ENCODE results near the gene CDH2. TPM values are rescaled to one million over a fixed set of nuclear protein-coding genes. Genes with fewer than 3 reads are reported as not detected.

Gene CDH2
- total RNA-seq, 1 experiment from 2014 or later = 6.4 TPM

DNA sequence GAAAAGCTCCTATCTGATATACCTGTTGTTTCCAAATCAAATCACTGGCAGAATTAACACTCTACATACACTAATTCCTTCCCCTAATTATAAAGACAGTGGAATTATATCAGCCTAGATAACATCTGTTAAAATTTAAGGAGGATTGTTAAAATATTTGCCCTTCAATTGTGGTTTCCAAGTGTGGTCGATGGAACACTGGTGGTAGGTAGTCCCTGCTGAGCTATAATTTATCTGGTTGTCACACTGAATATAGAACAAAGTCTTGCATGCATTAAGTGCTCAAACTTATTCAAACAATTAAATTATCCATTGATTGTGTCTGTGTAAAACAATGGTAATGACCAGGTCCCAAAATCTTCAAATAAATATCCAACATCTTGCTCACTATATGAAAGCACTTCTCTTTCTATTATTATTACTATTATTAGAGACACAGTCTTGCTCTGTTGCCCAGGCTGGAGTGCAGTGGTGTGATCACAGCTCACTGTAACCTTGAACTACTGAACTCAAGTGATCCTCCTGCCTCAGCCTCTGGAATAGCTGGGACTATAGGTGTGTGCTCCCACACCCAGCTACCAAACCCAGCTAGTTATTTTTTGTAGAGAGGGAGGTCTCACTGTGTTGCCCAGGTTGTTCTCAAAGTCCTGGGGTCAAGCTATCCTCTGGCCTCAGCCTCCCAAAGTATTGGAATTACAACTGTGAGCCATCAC, 12.0 kb downstream of the CDH2 start:
- H3K79me2 ChIP-seq (ENCODE audit: low read depth) = no peaks in the 10 kb centered on the region
- CTCF ChIA-PET = no interaction called here
- BruUV-seq (replicated peaks) = no TSS peak
- H3K4me2 ChIP-seq = no peak overlapping the region
- H3F3A ChIP-seq (ENCODE audit: insufficient read depth, low read depth) = no peaks in the 10 kb centered on the region
- no peak overlapping the region for H2AFZ ChIP-seq
- H3K4me1 ChIP-seq (replicated peaks; ENCODE audit: insufficient read depth) = no peaks in the 10 kb centered on the region
- H3K27ac ChIP-seq = no peak overlapping the region
- H4K20me1 ChIP-seq (ENCODE audit: insufficient read depth) = no peaks in the 10 kb centered on the region
- H3K9me3 ChIP-seq (ENCODE audit: insufficient read depth, low read depth) = no peaks in the 10 kb centered on the region
- H3K27me3 ChIP-seq (ENCODE audit: insufficient read depth, low read depth) = no peaks in the 10 kb centered on the region
- intact Hi-C loops (cut with micrococcal nuclease; ENCODE audit: unreplicated experiment) = no loop called here
- no peaks in the 10 kb centered on the region for H3K9me2 ChIP-seq (ENCODE audit: insufficient read depth)
- TF ChIP-seq EZH2 (IDR thresholded peaks at IDR 0.05; ENCODE audit: low read depth) = no peak
- TF ChIP-seq, protein P1, sequence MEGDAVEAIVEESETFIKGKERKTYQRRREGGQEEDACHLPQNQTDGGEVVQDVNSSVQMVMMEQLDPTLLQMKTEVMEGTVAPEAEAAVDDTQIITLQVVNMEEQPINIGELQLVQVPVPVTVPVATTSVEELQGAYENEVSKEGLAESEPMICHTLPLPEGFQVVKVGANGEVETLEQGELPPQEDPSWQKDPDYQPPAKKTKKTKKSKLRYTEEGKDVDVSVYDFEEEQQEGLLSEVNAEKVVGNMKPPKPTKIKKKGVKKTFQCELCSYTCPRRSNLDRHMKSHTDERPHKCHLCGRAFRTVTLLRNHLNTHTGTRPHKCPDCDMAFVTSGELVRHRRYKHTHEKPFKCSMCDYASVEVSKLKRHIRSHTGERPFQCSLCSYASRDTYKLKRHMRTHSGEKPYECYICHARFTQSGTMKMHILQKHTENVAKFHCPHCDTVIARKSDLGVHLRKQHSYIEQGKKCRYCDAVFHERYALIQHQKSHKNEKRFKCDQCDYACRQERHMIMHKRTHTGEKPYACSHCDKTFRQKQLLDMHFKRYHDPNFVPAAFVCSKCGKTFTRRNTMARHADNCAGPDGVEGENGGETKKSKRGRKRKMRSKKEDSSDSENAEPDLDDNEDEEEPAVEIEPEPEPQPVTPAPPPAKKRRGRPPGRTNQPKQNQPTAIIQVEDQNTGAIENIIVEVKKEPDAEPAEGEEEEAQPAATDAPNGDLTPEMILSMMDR (conservative IDR thresholded peaks at IDR 0.05) = no peak
- H3K36me3 ChIP-seq (ENCODE audit: low read depth) = no peaks in the 10 kb centered on the region
- no peak for DNase-seq
- POLR2A ChIA-PET (ENCODE audit: unreplicated experiment) = no interaction called here
- H3K4me3 ChIP-seq = no peak overlapping the region

DNA sequence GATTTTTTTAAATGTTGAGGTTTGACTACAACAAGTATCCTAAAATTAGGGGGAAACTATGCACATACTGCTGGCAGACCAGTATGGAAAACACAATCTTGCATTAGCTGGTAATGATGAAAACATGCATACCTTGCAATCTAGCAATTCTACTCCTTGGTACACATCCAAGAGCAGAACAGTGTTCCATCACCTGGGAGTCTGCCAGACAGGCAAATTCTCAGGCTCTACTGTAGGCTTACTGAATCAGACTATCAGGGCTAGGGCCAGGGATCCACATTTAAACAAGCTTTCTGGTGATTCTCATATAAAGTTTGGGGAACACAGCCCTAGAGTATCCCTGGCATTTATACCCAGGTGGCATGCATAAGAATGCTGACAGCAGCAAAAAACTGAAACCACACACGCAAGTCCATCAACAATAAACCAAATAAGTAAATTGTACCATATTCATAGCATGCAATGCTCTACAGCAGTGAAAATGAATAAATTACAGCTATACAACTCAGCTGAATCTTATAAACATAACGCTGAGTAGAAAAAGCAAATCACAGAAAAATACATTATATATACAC, 13.6 kb downstream of the CDH2 start:
- Histone ChIP-seq H3K9me3 (ENCODE audit: insufficient read depth, low read depth) (no peaks in the 10 kb centered on the region), H3K27ac (no peak overlapping the region), H3K36me3 (ENCODE audit: low read depth) (no peaks in the 10 kb centered on the region), H3K4me2 (no peak overlapping the region), H4K20me1 (ENCODE audit: insufficient read depth) (no peaks in the 10 kb centered on the region), H3K9me2 (ENCODE audit: insufficient read depth) (no peaks in the 10 kb centered on the region), H3K79me2 (ENCODE audit: low read depth) (no peaks in the 10 kb centered on the region), H2AFZ (no peak overlapping the region), H3K4me3 (no peak overlapping the region), H3K27me3 (ENCODE audit: insufficient read depth, low read depth) (no peaks in the 10 kb centered on the region), H3F3A (ENCODE audit: insufficient read depth, low read depth) (no peaks in the 10 kb centered on the region), H3K4me1 (replicated peaks; ENCODE audit: insufficient read depth) (no peaks in the 10 kb centered on the region)
- POLR2A ChIA-PET (ENCODE audit: unreplicated experiment) = no interaction called here
- intact Hi-C loops (cut with micrococcal nuclease; ENCODE audit: unreplicated experiment) = no loop called here
- DNase-seq = no peak
- CTCF ChIA-PET = no interaction called here
- no TSS peak for BruUV-seq (replicated peaks)
- TF ChIP-seq EZH2 (IDR thresholded peaks at IDR 0.05; ENCODE audit: low read depth) = no peak

DNA sequence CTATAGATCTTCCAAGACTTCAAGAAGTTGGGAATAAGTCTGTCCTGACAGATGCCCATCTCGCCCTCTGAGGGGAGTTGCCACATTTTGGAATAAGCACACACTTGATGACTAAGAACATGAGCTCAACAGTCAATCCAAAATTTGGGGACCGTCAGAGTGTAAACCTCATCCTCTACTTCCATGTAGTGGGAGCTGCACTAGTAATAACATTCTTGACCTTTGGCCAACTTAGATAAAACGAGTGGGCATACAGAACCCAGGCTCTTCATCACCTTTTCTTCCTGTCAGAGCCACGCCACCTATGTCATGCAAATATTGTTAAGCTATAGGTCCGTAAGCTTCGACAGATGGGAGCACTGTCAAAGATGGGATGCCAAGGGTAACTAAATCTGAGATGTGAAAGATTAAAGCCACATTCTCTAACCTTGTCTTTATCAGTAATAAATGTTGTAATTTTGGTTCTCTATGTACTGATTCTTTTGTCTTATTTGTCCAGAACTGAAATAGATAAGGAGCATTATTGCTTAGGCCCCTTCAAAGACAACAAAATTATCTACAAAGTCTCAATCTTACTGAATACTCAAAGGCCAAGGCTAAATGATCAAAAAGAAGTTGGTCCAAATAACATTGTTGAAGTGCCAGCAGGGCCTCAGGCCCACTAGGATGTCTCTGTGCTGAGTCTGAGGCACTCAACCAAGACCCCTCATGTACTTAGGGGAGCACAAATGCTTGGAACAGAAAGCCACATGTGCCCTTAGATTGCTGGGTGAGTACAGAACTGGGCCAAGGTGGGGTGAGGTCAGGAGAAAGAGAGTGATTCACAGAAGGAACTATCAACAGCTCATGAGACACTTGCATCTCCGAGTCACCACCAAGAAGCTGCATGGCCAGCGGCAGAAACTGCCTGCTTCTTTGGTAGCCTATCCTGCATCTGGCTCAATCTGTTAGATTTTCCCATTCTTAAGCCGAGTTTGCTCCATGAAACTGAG, 15.0 kb downstream of the CDH2 start:
- TF ChIP-seq, protein P1 (conservative IDR thresholded peaks at IDR 0.05) = no peak
- no peak for TF ChIP-seq EZH2 (IDR thresholded peaks at IDR 0.05; ENCODE audit: low read depth)
- no peaks in the 10 kb centered on the region for H4K20me1 ChIP-seq (ENCODE audit: insufficient read depth)
- H3F3A ChIP-seq (ENCODE audit: insufficient read depth, low read depth) = no peaks in the 10 kb centered on the region
- DNase-seq = no peak
- H3K9me2 ChIP-seq (ENCODE audit: insufficient read depth) = no peaks in the 10 kb centered on the region
- POLR2A ChIA-PET (ENCODE audit: unreplicated experiment) = no interaction called here
- H3K9me3 ChIP-seq (ENCODE audit: insufficient read depth, low read depth) = no peaks in the 10 kb centered on the region
- no peak overlapping the region for H3K27ac ChIP-seq
- no peaks in the 10 kb centered on the region for H3K79me2 ChIP-seq (ENCODE audit: low read depth)
- no peak overlapping the region for H3K4me2 ChIP-seq
- no peaks in the 10 kb centered on the region for H3K36me3 ChIP-seq (ENCODE audit: low read depth)
- no peak overlapping the region for H3K4me3 ChIP-seq
- H2AFZ ChIP-seq = no peak overlapping the region
- H3K27me3 ChIP-seq (ENCODE audit: insufficient read depth, low read depth) = no peaks in the 10 kb centered on the region
- BruUV-seq (replicated peaks) = no TSS peak
- CTCF ChIA-PET = interaction anchor here (0.6 kb wide), 1 partner anchor 883 kb away, joined by 4 read pairs; no protein-coding TSS in a partner anchor
- no peaks in the 10 kb centered on the region for H3K4me1 ChIP-seq (replicated peaks; ENCODE audit: insufficient read depth)
- intact Hi-C loops (cut with micrococcal nuclease; ENCODE audit: unreplicated experiment) = no loop called here
